IMR-90 (cell line): ENCODE measurements around the gene TMEM107. TPM values are rescaled to one million over a fixed set of nuclear protein-coding genes. Genes with fewer than 3 reads are reported as not detected.

ENCODE experiments used
- ATAC-seq: fragments of 200-7000 bp; cut with Tn5 transposase; 2 replicates; pipeline ENCODE4 v1.9.1; 2020; ENCODE audit warnings: low read depth, mild to moderate bottlenecking, moderate library complexity
- BruUV-seq: library from RNA; stranded (reverse); fragments of 400-500 nt; replicated peaks from 2 replicates; lab custom pipeline; 2021; lab: Mats Ljungman, UMichigan
- CTCF ChIA-PET: fragments of 300-600 bp; formaldehyde crosslinking; extraction: SDS; loops from one replicate; lab custom pipeline; 2021; ENCODE audit warnings: antibody characterized with exemption; lab: Yijun Ruan, JAX
- POLR2A ChIA-PET: fragments of 300-600 bp; sonication (Branson Sonifier 250); formaldehyde crosslinking; loops from one replicate; lab custom pipeline; 2022; ENCODE audit warnings: antibody characterized with exemption; ENCODE audit not compliant: unreplicated experiment; lab: Charles Lee
- DNase-seq: peaks from one replicate; pipeline ENCODE4 v3.0.0; 2013
- H2AFZ ChIP-seq: replicated peaks from 2 replicates; pipeline ENCODE3; 2013; ENCODE audit warnings: low read length, mild to moderate bottlenecking; ENCODE audit not compliant: poor library complexity
- H2AK5ac ChIP-seq: 2 replicates; pipeline ENCODE4 v1.6.1; 2013; ENCODE audit warnings: low read depth, low read length, inconsistent platforms
- H2AK9ac ChIP-seq: replicated peaks from 2 replicates; pipeline ENCODE3; 2013; ENCODE audit warnings: mild to moderate bottlenecking, low read depth, low read length, moderate library complexity; ENCODE audit not compliant: poor library complexity
- H2BK120ac ChIP-seq: 2 replicates; pipeline ENCODE4 v1.6.1; 2013; ENCODE audit warnings: low read depth, low read length, inconsistent platforms
- H2BK15ac ChIP-seq: 3 replicates; pipeline ENCODE4 v1.6.1; 2013; ENCODE audit warnings: low read depth, low read length, inconsistent platforms
- H2BK20ac ChIP-seq: 2 replicates; pipeline ENCODE4 v1.6.1; 2013; ENCODE audit warnings: low read depth, mild to moderate bottlenecking, inconsistent platforms, low read length, moderate library complexity
- H2BK5ac ChIP-seq: 2 replicates; pipeline ENCODE4 v1.6.1; 2013; ENCODE audit warnings: mild to moderate bottlenecking, low read depth, low read length, inconsistent platforms; ENCODE audit not compliant: poor library complexity, severe bottlenecking
- H3K14ac ChIP-seq: replicated peaks from 2 replicates; pipeline ENCODE4 v1.6.1; 2013; ENCODE audit warnings: low read depth, low read length, inconsistent platforms
- H3K18ac ChIP-seq: 2 replicates; pipeline ENCODE4 v1.6.1; 2013; ENCODE audit warnings: low read depth, low read length, control low read depth
- H3K23ac ChIP-seq: 2 replicates; pipeline ENCODE4 v1.6.1; 2013; ENCODE audit warnings: low read depth, low read length, inconsistent platforms
- H3K27ac ChIP-seq: 2 replicates; pipeline ENCODE4 v1.5.1; 2013; ENCODE audit warnings: mild to moderate bottlenecking, control low read depth, low read length; ENCODE audit not compliant: insufficient read depth
- H3K27me3 ChIP-seq: 2 replicates; pipeline ENCODE4 v1.6.1; 2013; ENCODE audit warnings: low read length; ENCODE audit not compliant: control insufficient read depth, insufficient read depth
- H3K36me3 ChIP-seq: 2 replicates; pipeline ENCODE4 v1.6.1; 2013; ENCODE audit warnings: low read length, mixed read lengths; ENCODE audit not compliant: control insufficient read depth, insufficient read depth
- H3K4ac ChIP-seq: 2 replicates; pipeline ENCODE4 v1.6.1; 2013; ENCODE audit warnings: low read depth, low read length, inconsistent platforms
- H3K4me1 ChIP-seq: 2 replicates; pipeline ENCODE4 v1.6.1; 2013; ENCODE audit warnings: low read length, mixed read lengths; ENCODE audit not compliant: control insufficient read depth, insufficient read depth
- H3K4me2 ChIP-seq: 2 replicates; pipeline ENCODE4 v1.6.1; 2013; ENCODE audit warnings: low read depth, mild to moderate bottlenecking, control low read depth, low read length, moderate library complexity
- H3K4me3 ChIP-seq: 2 replicates; pipeline ENCODE4 v1.5.1; 2013; ENCODE audit warnings: low read depth, mild to moderate bottlenecking, control low read depth, low read length, moderate library complexity; ENCODE audit not compliant: insufficient read depth
- H3K56ac ChIP-seq: 2 replicates; pipeline ENCODE4 v1.6.1; 2013; ENCODE audit warnings: low read length, inconsistent platforms; ENCODE audit not compliant: insufficient read depth; ENCODE audit errors: extremely low read depth
- H3K79me1 ChIP-seq, 2 experiments: 2 replicates each; pipeline ENCODE4 v1.6.1; 2013; ENCODE audit warnings: low read length in 2 of 2, inconsistent platforms in 1 of 2, low read depth in 1 of 2
- H3K9ac ChIP-seq: 2 replicates; pipeline ENCODE4 v1.6.1; 2013; ENCODE audit warnings: low read depth, low read length, control low read depth
- H3K9me1 ChIP-seq: 2 replicates; pipeline ENCODE4 v1.6.1; 2013; ENCODE audit warnings: low read length, inconsistent platforms; ENCODE audit not compliant: insufficient read depth
- H3K9me3 ChIP-seq: 2 replicates; pipeline ENCODE4 v1.6.1; 2013; ENCODE audit warnings: low read length; ENCODE audit not compliant: control insufficient read depth, insufficient read depth
- H4K20me1 ChIP-seq: 2 replicates; pipeline ENCODE4 v1.6.1; 2013; ENCODE audit warnings: low read length, inconsistent platforms; ENCODE audit not compliant: insufficient read depth
- H4K5ac ChIP-seq: 2 replicates; pipeline ENCODE4 v1.6.1; 2013; ENCODE audit warnings: mild to moderate bottlenecking, low read depth, low read length, control low read depth
- H4K8ac ChIP-seq, 2 experiments: 2 replicates each; pipeline ENCODE4 v1.6.1; 2013; ENCODE audit warnings: low read depth in 2 of 2, low read length in 2 of 2, control low read depth in 1 of 2, inconsistent platforms in 1 of 2
- H4K91ac ChIP-seq: 2 replicates; pipeline ENCODE4 v1.6.1; 2013; ENCODE audit warnings: low read depth, low read length, inconsistent platforms; ENCODE audit not compliant: insufficient read depth
- CTCF ChIP-seq: conservative IDR thresholded peaks from 2 replicates; pipeline ENCODE4 v1.5.1; 2012; ENCODE audit warnings: mild to moderate bottlenecking, low read depth, low read length, improper control_type of control experiment
- MXI1 ChIP-seq: IDR thresholded peaks from 2 replicates; pipeline ENCODE4 v1.6.1; 2012; ENCODE audit warnings: low read depth, mild to moderate bottlenecking, low read length, moderate library complexity, borderline replicate concordance
- POLR2A ChIP-seq: IDR thresholded peaks from 2 replicates; pipeline ENCODE4 v1.6.1; 2012; ENCODE audit warnings: mild to moderate bottlenecking, low read depth, low read length
- RCOR1 ChIP-seq: IDR thresholded peaks from 2 replicates; pipeline ENCODE4 v1.6.1; 2012; ENCODE audit warnings: mild to moderate bottlenecking, low read length, improper control_type of control experiment; ENCODE audit not compliant: insufficient replicate concordance
- SMC3 ChIP-seq: fragments of 150-350 bp; IDR thresholded peaks from 2 replicates; pipeline ENCODE4 v1.6.1; 2016; ENCODE audit warnings: low read depth, mild to moderate bottlenecking, antibody characterized with exemption, low read length, moderate library complexity
- WGBS, 2 experiments: methylation state at CpG; one replicate each; pipeline versions ENCODE4 v1.1.5 to v1.1.7; 2013; ENCODE audit warnings: missing lambda C conversion rate in 2 of 2; ENCODE audit not compliant: insufficient read length in 1 of 2; ENCODE audit errors: extremely low coverage in 2 of 2; 5-methylcytosine and 5-hydroxymethylcytosine counted together
- dilution Hi-C: fragments of 300-500 bp; cut with HindIII; formaldehyde crosslinking; loops from one replicate; pipeline ENCODE4 v1.14.3; 2018; ENCODE audit warnings: low sequenced_read_pairs; ENCODE audit not compliant: unreplicated experiment
- in situ Hi-C: fragments of 300-500 bp; cut with MboI; formaldehyde crosslinking; loops from 3 replicates; pipeline ENCODE4 v1.14.3; 2019; ENCODE audit warnings: low sequenced_read_pairs, inconsistent platforms, mixed read lengths
- intact Hi-C: fragments of 100-400 bp; cut with micrococcal nuclease; formaldehyde crosslinking; loops from 2 replicates; pipeline ENCODE4 v1.10.0; 2022
- polyA plus RNA-seq, 3 experiments: library from polyadenylated mRNA; depleted of rRNA; stranded (reverse); fragments of >200 nt; gene quantifications; 2 replicates each; pipeline ENCODE4 v1.2.3, GENCODE V29; 2012; ENCODE audit warnings: low replicate concordance in 1 of 3
- total RNA-seq: library from RNA; depleted of rRNA; stranded (reverse); fragments of >200 nt; gene quantifications from 2 replicates; pipeline ENCODE4 v1.2.3, GENCODE V29; 2012

The TMEM107 gene
- total and polyA plus RNA-seq, 2 of the 4 experiments (the other 2 are of a cell fraction) = 12.9 to 14.3 TPM

- Histone ChIP-seq H2BK5ac (no peak overlapping the region), H3K18ac (no peak overlapping the region), H2AFZ (no peak overlapping the region), H3K27ac (no peak overlapping the region), H3K4me2 (no peak overlapping the region), H3K27me3 (no peaks in the 10 kb centered on the region), H4K20me1 (peaks cover 5% of the 10 kb centered on the region), H4K8ac (no peak overlapping the region), H2AK9ac (peak overlapping the region; percentile 55), H3K23ac (no peak overlapping the region), H2AK5ac (no peak overlapping the region), H3K9me3 (no peaks in the 10 kb centered on the region), H2BK15ac (no peak overlapping the region), H3K14ac (no peak overlapping the region), H3K4me1 (peaks cover 5% of the 10 kb centered on the region), H3K9ac (no peak overlapping the region), H3K4me3 (no peak overlapping the region), H4K5ac (no peak overlapping the region), H2BK20ac (no peak overlapping the region), H4K91ac (no peak overlapping the region), H3K36me3 (peaks cover 59% of the 10 kb centered on the region), H3K4ac (no peak overlapping the region), H3K9me1 (peaks cover 5% of the 10 kb centered on the region; the same call in 1 of the 2 replicates), H3K56ac (no peak overlapping the region), H3K79me1 (peaks cover 3 to 13% of the 10 kb centered on the region in 2 experiments; a peak in 2 of 4 replicates), H2BK120ac (no peak overlapping the region)
- intact Hi-C loops = no loop called here
- ATAC-seq (no peak), DNase-seq (no peak)
- POLR2A ChIA-PET = no interaction called here
- BruUV-seq = no TSS peak
- 97% methylated on average over 14 of the region's 26 CpGs; no CpG with 5 or more reads in 1 of the 2 experiments for WGBS, 2 experiments
- in situ Hi-C loops = no loop called here
- CTCF ChIA-PET = interaction anchor here (0.5 to 0.6 kb wide), 2 partner anchors 27 to 461 kb away, joined by 3 to 5 read pairs; no protein-coding TSS in a partner anchor
- dilution Hi-C loops = no loop called here
- TF ChIP-seq MXI1 (no peak), SMC3 (no peak), POLR2A (peak; percentile 30; the same call in 1 of the 2 replicates), CTCF (no peak), RCOR1 (no peak)
Measured at GRCh38 chr17:8147141-8147804, 28.9 kb downstream of the TMEM107 start.
